Dedifferentiated amniotic fluid mesenchymal stem cell (primary cell): Measurements from ENCODE around the gene CEP44.
"Not testable (repeated sequence)": the region's sequence is repeated elsewhere in the genome, so short reads cannot be mapped to it uniquely, and the experiment has no call there.

ENCODE experiments used
- DNase-seq: peaks from one replicate; pipeline ENCODE4 v3.0.0-alpha.2; 2016; ENCODE audit errors: extremely low spot score

The CEP44 gene

GRCh38 chr4:174283507-174284471 is at the start of gene CEP44, which contains the start of gene FBXO8:
CEP44 (plus strand) TSS chr4:174283911; CDS start chr4:174299122, 15,211 bp downstream.
FBXO8 (minus strand) TSS chr4:174283667; CDS start chr4:174263092, 20,575 bp downstream.
- DNase-seq, result peak; percentile 73

GRCh38 chr4:174236359-174236758 is 47.4 kb upstream of the CEP44 start:
- no peak for DNase-seq

GRCh38 chr4:174241162-174241561 is 42.5 kb upstream of the CEP44 start:
- DNase-seq, result no peak

- no peak for DNase-seq
Measured at GRCh38 chr4:174244441-174244840, 39.3 kb upstream of the CEP44 start.

DNA sequence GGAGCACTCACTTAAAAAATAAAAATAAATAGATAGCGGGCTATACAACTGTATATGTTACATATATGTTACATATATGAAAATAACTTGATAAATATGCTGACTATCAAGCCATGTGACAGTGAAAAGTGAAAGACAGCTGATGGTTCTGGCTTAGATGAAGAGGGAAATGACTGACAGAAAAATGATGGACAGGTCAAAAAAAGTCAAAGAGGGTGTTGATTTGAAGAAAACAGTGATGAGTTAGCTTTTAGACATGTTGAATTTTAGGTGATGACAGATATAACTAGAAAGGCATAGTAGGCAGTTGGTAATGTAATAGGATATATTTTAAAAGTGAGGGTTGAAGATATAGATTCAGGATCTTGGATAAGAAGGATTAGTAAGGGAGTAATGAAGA is 38.0 kb upstream of the CEP44 start:
- no peak for DNase-seq

DNA sequence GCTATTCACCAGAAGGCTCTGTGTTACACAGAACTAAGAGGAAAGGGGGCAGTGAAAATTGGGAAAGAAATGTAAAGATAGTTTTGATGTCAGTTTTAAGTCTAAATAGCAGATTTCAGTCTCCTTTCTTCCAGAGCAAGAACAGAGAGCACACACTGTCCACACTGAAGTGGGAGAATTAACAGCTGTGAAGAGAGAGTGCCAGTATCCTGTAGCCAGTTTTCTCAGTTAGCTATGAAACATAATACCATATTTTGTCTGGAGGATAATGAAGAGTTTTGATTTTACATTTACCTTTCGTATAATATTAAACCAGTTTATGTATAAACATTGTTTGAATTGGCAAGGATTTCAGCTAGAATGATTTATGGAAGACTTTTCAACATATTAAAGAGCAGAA is 35.3 kb upstream of the CEP44 start:
- no peak for DNase-seq

- DNase-seq, result no peak
Measured at GRCh38 chr4:174252412-174252811, 31.3 kb upstream of the CEP44 start.

DNA sequence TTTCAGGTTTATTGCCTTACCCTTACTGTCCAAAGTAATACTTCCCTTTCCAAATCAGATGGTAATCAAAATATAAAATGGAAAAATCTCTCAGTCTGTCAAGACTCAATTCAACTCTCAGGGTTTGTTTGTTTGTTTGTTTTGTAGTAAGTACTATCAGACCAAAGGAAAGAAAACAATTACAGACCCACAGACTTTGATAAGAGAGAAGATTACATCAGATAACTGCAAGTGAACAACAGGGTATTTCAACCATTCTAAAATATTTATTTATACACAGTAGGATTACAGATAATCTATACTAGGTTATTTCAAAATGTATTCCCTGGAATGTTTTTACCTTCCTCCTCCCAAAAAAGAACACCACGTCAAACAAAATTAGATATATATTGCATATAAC is 29.1 kb upstream of the CEP44 start:
- no peak for DNase-seq

GRCh38 chr4:174255374-174255773 is 28.3 kb upstream of the CEP44 start:
- DNase-seq, result no peak

DNA sequence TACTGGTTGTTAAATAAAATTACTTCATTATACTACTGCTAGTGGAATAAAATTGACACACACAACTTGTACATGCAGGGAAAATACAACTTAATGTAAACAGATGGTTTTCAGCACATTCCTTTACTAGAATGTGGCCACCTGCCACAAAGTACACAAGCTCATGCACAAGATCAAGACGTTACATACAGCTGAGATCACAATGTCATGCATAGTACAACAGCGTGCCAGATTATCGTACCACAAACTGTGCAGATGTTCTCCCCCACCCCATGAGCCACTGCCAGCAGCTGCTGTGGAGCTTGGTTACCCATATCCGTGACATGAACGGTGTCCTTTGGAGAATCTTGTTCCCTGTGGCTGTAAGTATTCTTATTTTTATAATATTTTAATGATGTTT is 27.9 kb upstream of the CEP44 start:
- DNase-seq, result peak; percentile 49

- peak; percentile 56 for DNase-seq
Measured at GRCh38 chr4:174256277-174256713, 27.4 kb upstream of the CEP44 start.

- DNase-seq, result no peak
Measured at GRCh38 chr4:174259580-174259979, 24.1 kb upstream of the CEP44 start.

- DNase-seq, result no peak
Measured at GRCh38 chr4:174260099-174260498, 23.6 kb upstream of the CEP44 start.

GRCh38 chr4:174261432-174261831 is 22.3 kb upstream of the CEP44 start:
- DNase-seq, result not testable (repeated sequence)

GRCh38 chr4:174262624-174263444 is 20.9 kb upstream of the CEP44 start:
- no peak for DNase-seq

DNA sequence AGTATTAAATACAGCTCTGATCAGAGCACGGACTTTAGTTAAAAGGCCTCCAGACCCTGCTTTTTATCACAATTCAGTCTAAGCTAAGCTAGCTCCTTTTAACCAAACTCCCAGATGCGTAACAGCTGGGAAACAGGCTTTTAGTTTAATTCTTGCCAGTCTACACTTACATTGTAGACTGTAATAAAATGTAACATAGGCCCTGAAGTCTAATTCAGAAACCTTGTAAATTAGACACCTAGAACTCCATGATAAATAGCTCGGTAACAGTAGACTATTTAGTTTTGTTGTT is 20.3 kb upstream of the CEP44 start:
- no peak for DNase-seq

- DNase-seq, result no peak
Measured at GRCh38 chr4:174265916-174266315, 17.8 kb upstream of the CEP44 start.

DNA sequence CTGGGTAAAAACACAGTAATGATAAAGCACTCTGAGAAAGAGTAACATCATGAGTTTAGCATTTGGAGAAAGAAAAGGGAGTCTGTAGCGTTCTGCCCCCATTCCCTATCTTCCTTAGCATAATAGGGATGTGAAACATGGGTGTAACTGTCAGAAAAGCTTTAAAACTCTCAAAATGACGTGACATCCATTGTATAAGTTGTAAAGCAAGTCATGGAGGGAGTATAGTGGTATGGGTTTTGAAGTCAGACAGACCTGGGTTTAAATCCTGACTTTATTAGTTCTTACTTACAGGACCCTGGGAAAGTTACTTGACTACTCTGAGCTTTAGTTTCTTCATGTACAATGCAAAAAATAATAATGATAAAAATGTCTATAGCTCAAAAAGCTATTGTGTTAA is 17.3 kb upstream of the CEP44 start:
- no peak for DNase-seq

- DNase-seq, result no peak
Measured at GRCh38 chr4:174273930-174274329, 9.8 kb upstream of the CEP44 start.

DNA sequence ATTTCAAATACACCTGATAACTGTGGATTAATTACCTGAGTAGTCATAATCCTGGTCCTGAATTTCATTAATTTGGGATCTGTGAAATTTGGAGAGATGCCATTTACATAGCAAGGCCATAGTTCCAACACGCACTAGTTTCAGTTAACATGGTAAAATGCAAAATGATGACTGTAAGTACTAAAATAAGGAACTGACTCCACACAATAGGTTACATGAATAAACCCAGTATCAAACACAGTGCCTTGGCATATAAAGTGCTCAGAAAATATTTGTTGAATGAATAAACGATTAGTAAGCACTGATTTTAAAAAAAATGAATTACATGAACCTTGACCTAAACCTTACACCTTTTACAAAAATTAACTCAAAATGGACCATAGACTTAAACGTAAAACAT is 9.3 kb upstream of the CEP44 start:
- no peak for DNase-seq

- DNase-seq, result no peak
Measured at GRCh38 chr4:174275101-174275500, 8.6 kb upstream of the CEP44 start.

GRCh38 chr4:174277433-174277832 is 6.3 kb upstream of the CEP44 start:
- DNase-seq, result no peak

DNA sequence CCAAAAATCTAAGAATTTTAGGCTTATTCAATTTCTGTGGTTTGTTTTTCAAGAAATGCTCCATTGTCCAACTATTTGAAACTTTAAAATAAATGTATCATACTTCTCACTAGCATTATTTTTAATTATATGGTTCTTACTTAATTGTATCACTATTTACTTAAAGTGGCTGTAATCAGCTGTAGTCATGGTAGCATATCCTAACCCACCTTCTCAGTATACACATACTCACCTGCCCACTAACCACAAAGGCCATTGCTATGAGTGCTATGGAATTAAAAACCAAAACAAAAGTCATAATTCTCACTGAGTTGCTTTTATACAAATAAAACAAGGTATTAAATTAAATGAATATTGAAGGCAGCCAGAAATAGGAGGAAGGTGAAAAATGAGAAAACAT is 5.2 kb upstream of the CEP44 start:
- no peak for DNase-seq
